PC-9 (cell line): ENCODE measurements around the gene LENG9.

Experiments used
- EZH2 ChIP-seq: fragments of 200-600 bp; sonication (generic); IDR thresholded peaks from 2 replicates; pipeline ENCODE4 v1.8.0; 2017; ENCODE audit warnings: antibody characterized with exemption, low read depth
- TF ChIP-seq, protein P1 (sequence below): fragments of 200-600 bp; sonication (generic); conservative IDR thresholded peaks from 2 replicates; pipeline ENCODE4 v1.6.1; 2017; ENCODE audit warnings: mixed run types, antibody characterized with exemption, mild to moderate bottlenecking, moderate library complexity

DNA sequence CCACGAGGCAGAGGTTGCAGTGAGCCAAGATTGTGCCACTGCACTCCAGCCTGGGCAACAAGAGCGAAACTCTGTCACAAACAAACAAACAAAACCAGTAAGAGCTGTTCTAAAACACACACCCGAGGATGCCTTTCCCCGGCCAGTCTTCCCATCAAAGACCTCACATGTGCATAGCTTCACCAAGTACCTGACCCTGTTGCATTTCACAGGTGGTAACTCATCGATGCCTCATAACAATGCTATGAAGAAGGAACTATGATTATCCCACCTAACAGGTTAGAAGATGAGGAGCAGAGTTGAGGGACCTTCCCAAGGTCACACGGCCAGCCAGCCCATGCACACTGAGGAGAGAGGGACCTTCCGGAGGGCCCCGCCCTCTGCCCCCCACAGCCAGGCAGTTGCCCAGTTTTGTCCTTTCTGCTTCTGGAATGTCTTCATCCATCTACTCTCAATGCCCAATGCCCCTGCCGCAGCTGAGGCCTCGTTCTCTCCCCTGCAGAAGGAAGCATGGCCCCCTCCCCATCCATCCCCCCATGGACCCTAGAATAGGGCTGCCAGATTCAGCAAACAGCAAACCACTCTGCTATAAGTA lies 31.3 kb downstream of the LENG9 start:
- TF ChIP-seq EZH2, result no peak
- TF ChIP-seq, protein P1, sequence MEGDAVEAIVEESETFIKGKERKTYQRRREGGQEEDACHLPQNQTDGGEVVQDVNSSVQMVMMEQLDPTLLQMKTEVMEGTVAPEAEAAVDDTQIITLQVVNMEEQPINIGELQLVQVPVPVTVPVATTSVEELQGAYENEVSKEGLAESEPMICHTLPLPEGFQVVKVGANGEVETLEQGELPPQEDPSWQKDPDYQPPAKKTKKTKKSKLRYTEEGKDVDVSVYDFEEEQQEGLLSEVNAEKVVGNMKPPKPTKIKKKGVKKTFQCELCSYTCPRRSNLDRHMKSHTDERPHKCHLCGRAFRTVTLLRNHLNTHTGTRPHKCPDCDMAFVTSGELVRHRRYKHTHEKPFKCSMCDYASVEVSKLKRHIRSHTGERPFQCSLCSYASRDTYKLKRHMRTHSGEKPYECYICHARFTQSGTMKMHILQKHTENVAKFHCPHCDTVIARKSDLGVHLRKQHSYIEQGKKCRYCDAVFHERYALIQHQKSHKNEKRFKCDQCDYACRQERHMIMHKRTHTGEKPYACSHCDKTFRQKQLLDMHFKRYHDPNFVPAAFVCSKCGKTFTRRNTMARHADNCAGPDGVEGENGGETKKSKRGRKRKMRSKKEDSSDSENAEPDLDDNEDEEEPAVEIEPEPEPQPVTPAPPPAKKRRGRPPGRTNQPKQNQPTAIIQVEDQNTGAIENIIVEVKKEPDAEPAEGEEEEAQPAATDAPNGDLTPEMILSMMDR, result no peak
